Measurements from ENCODE around the gene OLFM4. TPM values are rescaled to one million over a fixed set of nuclear protein-coding genes. Genes with fewer than 3 reads are reported as not detected.

Gene OLFM4
- total RNA-seq, 1 donor from 2014 or later: not detected

DNA sequence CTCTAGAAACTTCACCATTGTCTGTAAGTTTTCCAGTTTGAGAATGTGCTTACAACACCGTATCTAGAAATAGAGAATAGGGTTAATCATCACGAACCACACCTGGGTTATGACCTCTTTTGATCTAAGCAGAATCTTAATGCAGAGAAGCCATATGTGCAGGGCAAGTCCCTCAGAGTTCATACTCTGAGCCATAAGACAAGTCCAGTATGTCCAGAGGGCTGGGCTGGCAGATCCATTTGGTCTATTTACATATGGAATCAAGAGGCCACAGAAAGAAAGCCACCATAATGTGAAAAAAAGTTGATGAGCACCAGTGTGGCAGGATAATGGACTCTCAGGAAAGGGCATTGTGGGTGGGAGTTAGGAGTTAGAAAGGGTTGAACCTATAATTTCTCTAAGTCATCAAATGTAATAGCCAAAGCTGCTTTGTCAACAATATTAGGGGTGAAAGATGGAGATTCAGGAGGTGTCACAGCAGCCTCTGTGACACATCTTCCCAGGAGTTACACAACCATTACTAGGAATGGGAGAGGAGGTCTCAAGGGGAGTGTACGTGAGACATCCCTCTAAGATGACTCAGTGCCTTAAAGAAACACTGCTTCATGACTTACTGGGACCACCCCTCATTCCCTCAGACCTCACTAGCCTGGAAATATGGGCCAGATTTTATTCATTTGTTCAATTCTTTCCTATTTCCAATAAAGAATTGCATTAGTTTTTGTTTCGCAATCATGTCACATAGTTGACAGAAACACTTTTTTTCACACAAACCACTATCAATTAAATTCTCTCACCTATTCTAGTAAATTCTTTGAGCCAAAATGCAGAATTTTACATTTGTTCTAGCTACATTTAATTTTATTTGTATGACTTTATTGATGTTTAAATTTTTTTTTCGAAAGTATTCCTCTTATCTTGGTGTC, 30.4 kb upstream of the OLFM4 start:
- H3K9me3 ChIP-seq: no peaks in the 10 kb centered on the region
- H3K36me3 ChIP-seq: no peaks in the 10 kb centered on the region
- no peak overlapping the region for H3K27ac ChIP-seq
- no peak for ATAC-seq
- no peak overlapping the region for H3K4me3 ChIP-seq
- H3K27me3 ChIP-seq (ENCODE audit: low read depth): no peaks in the 10 kb centered on the region
- intact Hi-C loops (cut with DNase I): no loop called here
- TF ChIP-seq, protein P1, sequence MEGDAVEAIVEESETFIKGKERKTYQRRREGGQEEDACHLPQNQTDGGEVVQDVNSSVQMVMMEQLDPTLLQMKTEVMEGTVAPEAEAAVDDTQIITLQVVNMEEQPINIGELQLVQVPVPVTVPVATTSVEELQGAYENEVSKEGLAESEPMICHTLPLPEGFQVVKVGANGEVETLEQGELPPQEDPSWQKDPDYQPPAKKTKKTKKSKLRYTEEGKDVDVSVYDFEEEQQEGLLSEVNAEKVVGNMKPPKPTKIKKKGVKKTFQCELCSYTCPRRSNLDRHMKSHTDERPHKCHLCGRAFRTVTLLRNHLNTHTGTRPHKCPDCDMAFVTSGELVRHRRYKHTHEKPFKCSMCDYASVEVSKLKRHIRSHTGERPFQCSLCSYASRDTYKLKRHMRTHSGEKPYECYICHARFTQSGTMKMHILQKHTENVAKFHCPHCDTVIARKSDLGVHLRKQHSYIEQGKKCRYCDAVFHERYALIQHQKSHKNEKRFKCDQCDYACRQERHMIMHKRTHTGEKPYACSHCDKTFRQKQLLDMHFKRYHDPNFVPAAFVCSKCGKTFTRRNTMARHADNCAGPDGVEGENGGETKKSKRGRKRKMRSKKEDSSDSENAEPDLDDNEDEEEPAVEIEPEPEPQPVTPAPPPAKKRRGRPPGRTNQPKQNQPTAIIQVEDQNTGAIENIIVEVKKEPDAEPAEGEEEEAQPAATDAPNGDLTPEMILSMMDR (IDR thresholded peaks at IDR 0.05): no peak
- H3K4me1 ChIP-seq: no peaks in the 10 kb centered on the region
- DNase-seq: no peak

DNA sequence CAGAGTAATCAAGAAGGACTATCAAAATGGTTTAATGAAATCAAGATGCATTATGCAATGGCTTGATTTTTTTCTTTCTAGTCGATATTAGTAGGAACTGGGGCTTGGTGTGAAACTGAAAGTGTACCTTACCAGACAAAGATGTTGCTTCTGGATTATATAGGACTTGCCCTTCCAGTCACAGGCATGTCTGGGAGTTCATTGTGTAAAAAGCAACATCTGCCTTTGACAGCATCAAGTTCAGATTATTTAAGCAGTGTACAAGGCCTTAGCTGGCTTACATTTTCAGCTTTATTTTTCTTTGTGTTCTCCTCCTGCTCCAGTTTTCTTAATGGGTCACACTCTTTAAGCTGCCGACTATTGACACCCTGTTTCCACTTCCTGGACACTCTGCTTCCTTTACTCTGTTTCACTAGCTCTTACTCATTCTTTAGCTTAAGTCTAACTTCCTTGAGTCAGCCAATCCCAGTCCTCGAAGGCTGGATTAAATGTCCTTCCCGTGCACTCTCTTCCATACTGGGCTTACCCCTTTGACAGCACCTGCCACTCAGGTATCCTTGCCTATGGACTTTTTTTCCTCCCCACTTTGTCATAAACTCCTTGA, 29.4 kb upstream of the OLFM4 start:
- no peaks in the 10 kb centered on the region for H3K27me3 ChIP-seq (ENCODE audit: low read depth)
- intact Hi-C loops (cut with DNase I): no loop called here
- TF ChIP-seq, protein P1 (IDR thresholded peaks at IDR 0.05): no peak
- no peaks in the 10 kb centered on the region for H3K4me1 ChIP-seq
- no peaks in the 10 kb centered on the region for H3K36me3 ChIP-seq
- no peaks in the 10 kb centered on the region for H3K9me3 ChIP-seq
- no peak overlapping the region for H3K4me3 ChIP-seq
- H3K27ac ChIP-seq: no peak overlapping the region
- DNase-seq: no peak
- no peak for ATAC-seq

DNA sequence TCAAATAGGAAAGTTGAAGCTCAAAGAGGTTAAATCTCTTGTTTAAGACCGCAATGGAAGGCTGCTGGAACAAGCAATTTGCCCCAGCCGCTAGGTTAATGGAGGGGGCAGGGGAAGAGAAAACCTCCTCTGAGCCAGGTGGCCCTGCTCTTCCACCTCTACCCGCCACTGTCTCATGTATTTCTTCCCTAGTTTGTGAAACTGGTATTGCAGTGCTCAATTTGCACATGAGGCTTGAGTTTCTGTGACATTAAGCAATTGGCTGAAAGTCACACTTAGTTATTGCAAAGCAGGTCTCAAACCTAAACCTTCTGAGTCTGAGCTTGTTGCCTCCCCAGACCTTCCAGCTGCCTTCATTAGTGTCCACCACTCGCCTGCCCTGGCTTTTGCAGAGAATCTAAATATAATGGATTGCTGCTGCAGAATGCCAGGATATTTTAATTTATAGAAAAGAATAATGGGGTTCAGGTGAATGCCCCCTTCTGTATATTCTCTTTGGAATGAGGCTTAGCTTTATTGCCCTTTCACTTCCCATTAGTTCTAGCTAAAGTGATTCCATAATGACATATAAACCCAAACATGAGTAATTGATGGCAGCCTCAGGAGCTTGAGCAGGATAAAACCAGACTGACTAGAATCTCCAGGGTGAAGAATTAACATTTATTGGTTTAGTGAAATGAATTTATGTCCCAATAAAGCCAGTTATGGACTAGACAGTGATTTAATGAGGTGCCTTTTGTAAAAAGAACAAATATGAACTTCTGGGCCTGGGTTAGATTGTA, 27.0 kb upstream of the OLFM4 start:
- H3K36me3 ChIP-seq: no peaks in the 10 kb centered on the region
- H3K4me1 ChIP-seq: no peaks in the 10 kb centered on the region
- intact Hi-C loops (cut with DNase I): no loop called here
- TF ChIP-seq, protein P1 (IDR thresholded peaks at IDR 0.05): no peak
- H3K4me3 ChIP-seq: no peak overlapping the region
- ATAC-seq (no peak), DNase-seq (no peak)
- H3K9me3 ChIP-seq: no peaks in the 10 kb centered on the region
- H3K27ac ChIP-seq: no peak overlapping the region
- H3K27me3 ChIP-seq (ENCODE audit: low read depth): no peaks in the 10 kb centered on the region

DNA sequence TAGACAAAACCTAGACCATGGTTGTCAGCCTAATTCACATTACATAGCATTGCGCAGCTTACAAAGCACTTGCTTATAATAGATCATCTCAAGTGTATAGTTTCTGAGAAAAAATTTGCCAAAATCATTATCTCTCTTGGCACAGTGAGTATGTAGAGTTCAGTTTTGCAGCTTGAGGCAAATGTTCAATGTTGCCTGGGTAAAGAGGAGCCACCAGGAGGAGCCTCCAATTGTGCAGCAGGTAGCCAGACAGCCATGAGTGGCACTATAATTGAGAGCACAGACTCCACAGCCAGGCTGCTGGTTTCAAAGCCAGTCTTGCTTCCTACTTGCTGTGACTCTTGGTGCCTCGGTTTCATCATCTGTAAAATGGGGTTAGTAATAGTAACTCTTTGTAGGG, 24.0 kb upstream of the OLFM4 start:
- H3K36me3 ChIP-seq: no peaks in the 10 kb centered on the region
- H3K4me1 ChIP-seq: no peaks in the 10 kb centered on the region
- H3K4me3 ChIP-seq: no peak overlapping the region
- DNase-seq (no peak), ATAC-seq (no peak)
- intact Hi-C loops (cut with DNase I): no loop called here
- TF ChIP-seq, protein P1 (IDR thresholded peaks at IDR 0.05): no peak
- no peaks in the 10 kb centered on the region for H3K27me3 ChIP-seq (ENCODE audit: low read depth)
- no peaks in the 10 kb centered on the region for H3K9me3 ChIP-seq
- no peak overlapping the region for H3K27ac ChIP-seq

DNA sequence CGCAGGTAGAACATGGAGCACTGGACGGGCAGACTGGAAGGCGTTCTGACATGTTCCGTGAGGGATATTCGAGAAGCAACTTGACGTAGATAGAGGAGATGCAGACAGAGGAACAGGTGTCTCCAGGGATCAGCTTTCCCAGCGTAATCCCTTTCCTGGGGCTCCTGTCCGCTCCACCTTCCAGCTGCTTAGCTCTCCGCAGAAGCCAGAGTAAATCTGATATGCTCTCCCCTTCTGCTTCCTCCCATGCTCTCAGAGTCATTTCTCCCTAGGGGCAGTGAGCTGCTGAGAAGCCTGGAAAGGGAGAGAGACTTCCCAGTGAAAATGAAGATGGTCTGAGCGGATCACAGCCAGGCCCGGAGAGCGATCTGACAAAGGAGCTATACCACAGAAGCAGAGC, 23.0 kb upstream of the OLFM4 start:
- intact Hi-C loops (cut with DNase I): no loop called here
- no peaks in the 10 kb centered on the region for H3K36me3 ChIP-seq
- H3K4me1 ChIP-seq: no peaks in the 10 kb centered on the region
- H3K27me3 ChIP-seq (ENCODE audit: low read depth): no peaks in the 10 kb centered on the region
- H3K9me3 ChIP-seq: no peaks in the 10 kb centered on the region
- no peak overlapping the region for H3K4me3 ChIP-seq
- TF ChIP-seq, protein P1 (IDR thresholded peaks at IDR 0.05): no peak
- no peak overlapping the region for H3K27ac ChIP-seq
- no peak for ATAC-seq
- no peak for DNase-seq

All from lower lobe of right lung (tissue), 2 donors.